HepG2 (cell line): Measurements from ENCODE around the gene LMTK2. TPM values are rescaled to one million over a fixed set of nuclear protein-coding genes. Genes with fewer than 3 reads are reported as not detected.

Source experiments
- ATF3 ChIP-seq: sonication (generic); formaldehyde crosslinking; IDR thresholded peaks from 2 replicates; pipeline ENCODE4 v1.4.0; 2020; ENCODE audit warnings: missing genetic modification reagents
- CCDC6 ChIP-seq: sonication (generic); formaldehyde crosslinking; IDR thresholded peaks from 2 replicates; pipeline ENCODE4 v1.8.1; 2022; ENCODE audit warnings: mild to moderate bottlenecking, missing genetic modification reagents, moderate library complexity
- ELF4 ChIP-seq: sonication (generic); formaldehyde crosslinking; IDR thresholded peaks from 2 replicates; pipeline ENCODE4 v1.5.0; 2020; ENCODE audit warnings: missing genetic modification reagents, mild to moderate bottlenecking, moderate library complexity, borderline replicate concordance
- HES4 ChIP-seq: sonication (generic); formaldehyde crosslinking; IDR thresholded peaks from 2 replicates; pipeline ENCODE4 v1.9.0; 2021; ENCODE audit warnings: mild to moderate bottlenecking, missing genetic modification reagents, borderline replicate concordance
- HMGA1 ChIP-seq: sonication (generic); formaldehyde crosslinking; conservative IDR thresholded peaks from 2 replicates; pipeline ENCODE4 v1.4.0; 2020; ENCODE audit warnings: missing genetic modification reagents
- ISX ChIP-seq: sonication (generic); formaldehyde crosslinking; conservative IDR thresholded peaks from 2 replicates; pipeline ENCODE4 v1.5.0; 2020; ENCODE audit warnings: missing genetic modification reagents
- JDP2 ChIP-seq: sonication (generic); formaldehyde crosslinking; IDR thresholded peaks from 2 replicates; pipeline ENCODE4 v1.8.1; 2022; ENCODE audit warnings: missing genetic modification reagents, borderline replicate concordance
- JUN ChIP-seq: sonication (generic); formaldehyde crosslinking; IDR thresholded peaks from 2 replicates; pipeline ENCODE4 v1.4.0; 2020; ENCODE audit warnings: mild to moderate bottlenecking, missing genetic modification reagents
- MLLT10 ChIP-seq: sonication (generic); formaldehyde crosslinking; IDR thresholded peaks from 2 replicates; pipeline ENCODE4 v1.4.0; 2020; ENCODE audit warnings: missing genetic modification reagents
- NR2F1 ChIP-seq, 2 experiments: fragments of 450-650 bp in 1 of 2; formaldehyde crosslinking in 1 of 2; IDR thresholded peaks; 2 replicates each; pipeline versions ENCODE4 v1.5.0 to v1.6.1; 2016 to 2020; ENCODE audit warnings: mild to moderate bottlenecking in 1 of 2, missing compliant biosample characterization in 1 of 2, missing genetic modification reagents in 1 of 2, moderate library complexity in 1 of 2
- REL ChIP-seq: sonication (generic); formaldehyde crosslinking; conservative IDR thresholded peaks from 2 replicates; pipeline ENCODE4 v1.8.0; 2022; ENCODE audit warnings: mild to moderate bottlenecking, missing genetic modification reagents, moderate library complexity
- SOX6 ChIP-seq, 2 experiments: fragments of 450-650 bp in 1 of 2; sonication (generic) in 1 of 2; formaldehyde crosslinking in 1 of 2; IDR thresholded peaks; 2 replicates each; pipeline versions ENCODE4 v1.4.0 to v1.6.1; 2017 to 2020; ENCODE audit warnings: antibody characterized with exemption in 1 of 2, mild to moderate bottlenecking in 1 of 2, missing genetic modification reagents in 1 of 2
- TEF ChIP-seq: sonication (generic); formaldehyde crosslinking; IDR thresholded peaks from 2 replicates; pipeline ENCODE4 v1.5.0; 2020; ENCODE audit warnings: missing genetic modification reagents
- THAP8 ChIP-seq: sonication (generic); formaldehyde crosslinking; IDR thresholded peaks from 2 replicates; pipeline ENCODE4 v1.5.1; 2020; ENCODE audit warnings: missing genetic modification reagents, mild to moderate bottlenecking, borderline replicate concordance
- THRA ChIP-seq: sonication (generic); formaldehyde crosslinking; IDR thresholded peaks from 2 replicates; pipeline ENCODE4 v1.4.0; 2020; ENCODE audit warnings: missing genetic modification reagents, borderline replicate concordance
- ZKSCAN8 ChIP-seq: IDR thresholded peaks from 2 replicates; pipeline ENCODE4 v1.6.1; 2016; ENCODE audit warnings: borderline replicate concordance, missing genetic modification reagents, missing compliant biosample characterization
- ZNF543 ChIP-seq: sonication (generic); formaldehyde crosslinking; IDR thresholded peaks from 2 replicates; pipeline ENCODE4 v1.4.0; 2020; ENCODE audit warnings: mild to moderate bottlenecking, missing genetic modification reagents
- ZNF737 ChIP-seq: sonication (generic); formaldehyde crosslinking; IDR thresholded peaks from 2 replicates; pipeline ENCODE4 v1.5.0; 2020; ENCODE audit warnings: missing genetic modification reagents, mild to moderate bottlenecking, borderline replicate concordance
- ZNF777 ChIP-seq: sonication (generic); formaldehyde crosslinking; IDR thresholded peaks from 2 replicates; pipeline ENCODE4 v1.4.0; 2020; ENCODE audit warnings: missing genetic modification reagents
- ZXDC ChIP-seq: sonication (generic); formaldehyde crosslinking; IDR thresholded peaks from 2 replicates; pipeline ENCODE4 v1.5.0; 2020; ENCODE audit warnings: mild to moderate bottlenecking, missing genetic modification reagents
- polyA plus RNA-seq, 8 experiments: library from polyadenylated mRNA; depleted of rRNA in 3 of 8; stranded (reverse) in 7 of 8; unstranded in 1 of 8; fragments of >200 nt; fragmentation: Illumina TruSeq in 4 of 8; extraction: Trizol in 4 of 8; gene quantifications; 2 replicates each; pipeline versions ENCODE4 v1.2.1 to v1.2.3, GENCODE V29; 2011 to 2016; ENCODE audit warnings: low read depth in 4 of 8, missing spikeins in 1 of 8, mixed read lengths in 1 of 8; ENCODE audit not compliant: insufficient read depth in 1 of 8
- total RNA-seq, 5 experiments: library from RNA; depleted of rRNA; stranded (reverse); fragments of >200 nt; fragmentation: Illumina TruSeq; extraction: Trizol; gene quantifications; 2 replicates each; pipeline ENCODE4 v1.2.3, GENCODE V29; 2016; ENCODE audit warnings: low read depth in 1 of 5

The LMTK2 gene
- total and polyA plus RNA-seq, 2 of the 13 experiments (the other 11 are each of a cell fraction or from before 2014, with no cell fraction given): 9.5 to 11.7 TPM

- no peak for TF ChIP-seq ISX (CRISPR knock-in tag)
- no peak for TF ChIP-seq JDP2
- TF ChIP-seq TEF: no peak
- no peak for TF ChIP-seq ZNF737 (CRISPR knock-in tag)
- TF ChIP-seq ELF4 (CRISPR knock-in tag): peak; percentile 91; the same call in 1 of the 2 replicates
- TF ChIP-seq REL (CRISPR knock-in tag): no peak
- TF ChIP-seq HMGA1 (CRISPR knock-in tag): no peak
- TF ChIP-seq ZXDC (CRISPR knock-in tag): no peak
- TF ChIP-seq ZNF777 (CRISPR knock-in tag): peak; percentile 63; the same call in 1 of the 2 replicates
- no peak for TF ChIP-seq ATF3 (CRISPR knock-in tag)
- TF ChIP-seq JUN (CRISPR knock-in tag): no peak
- no peak for TF ChIP-seq SOX6 (IDR thresholded peaks at IDR 0.05)
- TF ChIP-seq SOX6 (CRISPR knock-in tag; IDR thresholded peaks at IDR 0.05): peak; percentile 37
- TF ChIP-seq ZNF543 (CRISPR knock-in tag): 0 out of 2 replicates have a peak, but pooled peaks have one; percentile 50
- peak; percentile 85 to 95 for TF ChIP-seq NR2F1 (CRISPR knock-in tag; IDR thresholded peaks at IDR 0.05)
- TF ChIP-seq HES4 (CRISPR knock-in tag): no peak
- no peak for TF ChIP-seq CCDC6 (CRISPR knock-in tag)
- no peak; the same call in 1 of the 2 replicates for TF ChIP-seq THAP8 (CRISPR knock-in tag)
- TF ChIP-seq MLLT10 (CRISPR knock-in tag): no peak
- no peak for TF ChIP-seq ZKSCAN8 (CRISPR knock-in tag)
- peak; percentile 100 for TF ChIP-seq THRA (CRISPR knock-in tag)
These were observed 145.2 kb downstream of the LMTK2 start, which contains the start of gene TECPR1 (continued) for GRCh38 chr7:98251601-98252424.
